Measurements from ENCODE around the gene TMEM131.
"Not testable (repeated sequence)": the region's sequence is repeated elsewhere in the genome, so short reads cannot be mapped to it uniquely, and the experiment has no call there.

The TMEM131 gene

DNA sequence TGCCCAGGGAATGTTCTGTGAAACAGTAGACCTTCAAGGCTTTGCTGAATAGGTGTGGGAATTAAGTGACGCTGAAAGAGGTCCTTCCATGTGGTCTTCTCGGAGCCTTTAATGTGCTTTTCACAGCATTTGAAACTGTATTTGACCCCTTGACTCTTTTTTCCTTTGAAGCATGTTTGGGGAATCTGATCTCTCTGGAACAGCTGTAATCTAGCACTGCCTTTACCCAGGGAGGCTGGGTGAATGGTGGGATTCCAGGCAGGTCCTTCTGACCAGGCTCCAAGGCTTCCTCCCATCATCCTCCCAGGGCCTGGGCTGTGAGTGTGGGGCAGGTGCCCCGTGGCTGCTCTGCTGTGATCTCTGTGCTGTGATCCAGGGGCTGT lies 278.1 kb downstream of the TMEM131 start:
- DNase-seq, result no peak

DNA sequence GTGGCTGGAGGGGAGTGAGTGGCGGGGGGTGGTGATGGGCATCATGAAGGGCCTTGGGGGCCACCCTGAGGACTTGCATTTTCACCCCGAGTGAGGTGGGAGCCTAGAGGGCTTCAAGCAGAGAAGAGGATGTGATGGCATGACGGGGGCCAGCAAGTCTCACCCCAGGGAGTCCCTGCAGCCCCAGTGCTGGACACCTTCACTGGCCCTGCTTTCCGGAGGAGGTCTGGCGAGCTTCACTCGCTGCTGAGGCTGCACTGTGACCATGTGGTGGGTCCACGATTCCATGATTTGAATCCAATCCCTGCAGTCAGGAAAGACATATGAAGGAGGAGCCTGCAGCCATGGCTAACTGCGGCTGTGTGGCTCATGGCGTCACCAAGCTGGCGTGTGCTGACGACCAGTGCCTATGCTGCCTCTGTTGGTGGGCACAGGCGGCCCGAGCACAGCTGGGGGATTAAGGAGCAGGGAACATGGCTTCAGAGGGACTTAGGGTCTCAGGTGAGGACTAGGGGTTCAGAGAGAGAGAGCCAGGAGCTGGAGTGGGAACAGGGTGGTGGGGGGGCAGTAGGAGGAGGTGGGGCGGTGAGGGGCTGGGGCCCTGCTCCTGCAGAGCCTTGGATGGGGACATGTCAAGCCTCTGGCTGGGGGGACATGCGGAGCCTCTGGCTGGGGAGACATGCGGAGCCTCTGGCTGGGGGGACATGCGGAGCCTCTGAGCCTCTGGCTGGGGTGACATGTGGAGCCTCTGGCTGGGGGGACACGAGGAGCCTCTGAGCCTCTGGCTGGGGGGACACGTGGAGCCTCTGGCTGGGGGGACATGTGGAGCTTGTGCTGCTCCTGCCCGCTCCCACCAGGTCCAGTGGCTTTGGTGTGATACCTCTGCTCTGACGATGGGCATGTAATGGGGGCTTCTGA lies 278.8 kb downstream of the TMEM131 start:
- DNase-seq, result no peak

DNA sequence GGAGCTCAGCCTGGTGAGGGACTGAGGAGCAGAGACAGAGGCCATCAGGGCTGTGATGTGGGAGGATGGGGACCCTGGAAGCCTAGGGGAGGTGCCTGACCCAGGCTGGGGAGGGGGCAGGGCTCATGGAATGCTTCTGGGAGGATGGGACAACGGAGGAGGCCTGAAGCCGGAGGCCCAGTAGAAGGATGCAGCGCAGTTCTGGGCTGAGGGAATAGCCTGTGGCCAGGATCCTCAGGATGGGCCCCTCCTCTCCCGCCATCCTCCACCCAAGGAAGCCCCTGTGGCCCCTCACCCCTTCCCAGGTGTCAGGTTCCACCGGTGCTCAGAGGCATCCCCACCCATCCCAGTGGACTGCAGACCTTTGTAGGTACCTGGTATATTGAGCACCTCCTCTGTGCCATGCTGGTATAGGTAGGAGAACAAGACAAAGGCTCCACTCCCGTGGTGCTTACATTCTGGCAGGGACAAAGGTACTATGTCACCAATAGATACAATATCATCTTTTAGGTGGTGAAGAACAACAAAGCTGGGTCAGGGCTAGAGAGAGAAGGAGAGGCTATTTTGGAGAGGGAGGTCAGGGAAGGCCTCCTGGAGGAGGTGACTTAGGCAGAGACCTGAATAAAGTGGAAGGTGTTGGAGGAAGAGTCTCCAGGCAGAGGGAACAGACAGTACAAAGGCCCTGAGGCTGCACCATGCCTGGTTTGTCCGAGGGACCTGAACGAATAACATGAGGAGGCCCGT lies 279.6 kb downstream of the TMEM131 start:
- no peak for DNase-seq

DNA sequence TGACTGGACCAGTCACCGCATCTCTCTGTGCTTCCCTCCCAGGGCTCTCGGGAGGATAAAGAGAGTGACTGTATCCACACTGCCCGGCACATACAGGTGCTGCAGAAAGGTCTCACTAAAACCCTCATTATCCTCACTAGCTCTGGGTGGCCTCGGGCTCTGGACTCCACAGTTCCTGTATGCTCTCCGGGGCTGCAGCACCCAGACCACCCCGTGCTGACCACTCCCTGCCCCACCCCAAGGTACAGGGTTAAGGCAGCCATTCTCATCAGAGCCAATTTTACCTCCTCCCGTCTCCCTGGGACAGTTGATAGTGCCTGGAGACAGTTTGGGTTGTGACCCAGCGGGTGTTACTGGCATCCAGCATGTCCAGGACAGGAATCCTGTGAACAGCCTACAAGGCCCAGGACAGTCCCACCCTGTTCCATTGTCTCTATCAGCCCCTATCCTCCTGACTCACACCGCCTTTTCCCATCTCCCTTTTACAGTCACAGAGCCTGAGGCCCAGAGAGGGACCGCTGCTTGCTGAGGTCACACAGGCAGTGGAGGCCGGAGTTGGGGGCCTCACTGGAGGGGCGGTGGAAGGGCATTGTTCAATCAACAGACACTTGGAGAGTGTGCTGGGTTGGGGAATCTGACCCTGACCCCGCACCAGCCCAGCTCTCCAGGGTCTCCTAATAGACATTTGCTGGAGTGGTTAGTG lies 280.6 kb downstream of the TMEM131 start:
- no peak for DNase-seq

- no peak for DNase-seq
Observed at GRCh38 chr2:97714084-97714949, 281.4 kb downstream of the TMEM131 start.

DNA sequence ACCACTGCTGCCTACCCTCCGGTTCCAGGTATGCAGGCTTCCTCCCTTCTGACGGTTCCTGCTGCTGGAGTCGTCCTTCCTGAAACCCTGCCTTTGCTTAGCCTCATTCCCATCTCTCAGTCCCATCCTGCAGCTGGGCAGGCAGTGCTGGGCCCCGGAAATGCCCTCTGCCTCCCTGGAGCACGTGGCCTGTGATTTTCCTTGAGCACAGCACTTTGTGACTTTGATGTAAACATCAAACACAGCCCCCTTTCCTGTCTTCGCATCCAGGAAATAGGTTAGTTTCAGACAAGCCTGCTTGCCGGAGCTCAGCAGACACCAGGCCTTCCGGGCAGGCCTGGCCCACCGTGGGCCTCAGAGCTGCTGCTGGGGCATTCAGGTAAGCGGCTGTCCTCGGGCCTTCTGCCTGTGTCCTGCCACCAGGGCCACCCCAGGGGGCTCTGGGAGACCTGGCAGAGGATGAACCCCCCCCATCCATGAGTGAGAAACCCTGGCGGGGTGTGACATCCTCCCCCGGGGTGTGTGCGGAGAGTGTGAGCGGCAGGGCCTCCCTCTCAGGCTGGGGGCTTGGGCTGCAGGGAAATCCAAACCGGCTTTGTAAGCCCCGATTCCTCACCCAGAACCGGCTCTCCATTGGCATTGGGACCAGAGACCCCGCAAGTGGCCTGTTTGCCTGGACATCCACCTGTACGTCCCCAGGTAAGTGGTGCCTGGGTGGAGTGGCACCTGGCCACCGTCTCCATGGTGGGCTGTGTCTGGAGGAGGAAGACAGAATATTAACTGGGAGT lies 282.3 kb downstream of the TMEM131 start, which contains the start of gene ZAP70:
Gene ZAP70 (plus strand): TSS at position 281 of the 788 bp plus-strand sequence. CDS start 10,461 bp downstream, outside the sequence.
- DNase-seq, result peak; percentile 77

GRCh38 chr2:97712693-97713295 lies 283.0 kb downstream of the TMEM131 start:
- peak; percentile 19 for DNase-seq

- DNase-seq, result not testable (repeated sequence)
Observed at GRCh38 chr2:97712175-97712574, 283.6 kb downstream of the TMEM131 start.

- no peak for DNase-seq
Observed at GRCh38 chr2:97711394-97711711, 284.4 kb downstream of the TMEM131 start.

DNA sequence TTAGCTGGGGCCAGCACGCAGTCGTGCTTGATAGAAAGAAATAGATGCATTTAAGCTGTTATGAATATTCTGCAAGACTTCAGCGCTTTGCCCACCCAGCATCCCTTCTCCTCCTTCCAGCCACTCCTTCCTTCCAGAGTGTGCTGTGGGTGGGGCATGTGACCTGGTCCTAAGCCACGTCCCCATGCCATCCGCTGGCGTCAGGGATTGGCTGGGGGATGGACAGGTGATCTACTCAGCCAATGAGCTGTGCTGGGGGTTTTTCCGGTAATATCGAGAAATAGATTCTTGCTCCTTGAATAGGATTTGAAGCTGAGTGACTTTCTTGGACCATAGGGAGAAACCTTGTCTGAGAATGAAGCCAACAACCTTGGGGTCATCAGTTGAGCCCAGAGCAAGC lies 287.1 kb downstream of the TMEM131 start:
- no peak for DNase-seq

- no peak for DNase-seq
Observed at GRCh38 chr2:97708048-97708380, 287.7 kb downstream of the TMEM131 start.

GRCh38 chr2:97707362-97708047 lies 288.2 kb downstream of the TMEM131 start:
- no peak for DNase-seq

GRCh38 chr2:97706708-97707345 lies 288.9 kb downstream of the TMEM131 start:
- no peak for DNase-seq

Data from central memory CD4-positive, alpha-beta T cell (primary cell).